Activated CD8-positive, alpha-beta memory T cell treated with anti-CD3 and anti-CD28 coated beads for 36 hours (primary cell): Measurements from ENCODE around the gene PRICKLE2. TPM values are rescaled to one million over a fixed set of nuclear protein-coding genes. Genes with fewer than 3 reads are reported as not detected.

Experiments used
- CTCF ChIA-PET: fragments of 350-600 bp; sonication (Branson Sonifier 250); formaldehyde crosslinking; loops from one replicate; lab custom pipeline; 2021; ENCODE audit warnings: antibody characterized with exemption; lab: Charles Lee
- POLR2A ChIA-PET: fragments of 350-600 bp; sonication (Branson Sonifier 250); formaldehyde crosslinking; loops from one replicate; lab custom pipeline; 2021; ENCODE audit warnings: antibody characterized with exemption; lab: Charles Lee
- total RNA-seq, 2 experiments: library from RNA; stranded (reverse); gene quantifications; one replicate each; pipeline ENCODE4 v1.2.3, GENCODE V29; 2021

PRICKLE2 gene
- total RNA-seq, 2 experiments from 2014 or later: not detected

- ChIA-PET CTCF (interaction anchor here (0.6 to 0.8 kb wide), 2 partner anchors 11 to 292 kb away, joined by 3 to 5 read pairs; no protein-coding TSS in a partner anchor), POLR2A (no interaction called here)
These were observed 136.7 kb downstream of the PRICKLE2 start for GRCh38 chr3:64088408-64089205.

GRCh38 chr3:64086479-64087252 lies 138.6 kb downstream of the PRICKLE2 start:
- POLR2A ChIA-PET: no interaction called here
- CTCF ChIA-PET: no interaction called here

GRCh38 chr3:64084640-64085039 lies 140.6 kb downstream of the PRICKLE2 start:
- CTCF ChIA-PET: no interaction called here
- POLR2A ChIA-PET: no interaction called here

GRCh38 chr3:64083575-64083974 lies 141.7 kb downstream of the PRICKLE2 start:
- CTCF ChIA-PET: no interaction called here
- POLR2A ChIA-PET: no interaction called here

- CTCF ChIA-PET: interaction anchor here (1.0 kb wide), 1 partner anchor 53 kb away, joined by 5 read pairs; no protein-coding TSS in a partner anchor
- POLR2A ChIA-PET: no interaction called here
These were observed 142.2 kb downstream of the PRICKLE2 start for GRCh38 chr3:64082961-64083541.

- ChIA-PET CTCF (interaction anchor here (0.6 to 1.0 kb wide), 2 partner anchors 52 to 448 kb away, joined by 4 to 5 read pairs; no protein-coding TSS in a partner anchor), POLR2A (no interaction called here)
These were observed 142.9 kb downstream of the PRICKLE2 start for GRCh38 chr3:64082411-64082810.

GRCh38 chr3:64081235-64081630 lies 144.0 kb downstream of the PRICKLE2 start:
- ChIA-PET CTCF (no interaction called here), POLR2A (no interaction called here)

GRCh38 chr3:64080616-64081234 lies 144.5 kb downstream of the PRICKLE2 start:
- CTCF ChIA-PET: no interaction called here

GRCh38 chr3:64079369-64080150 lies 145.7 kb downstream of the PRICKLE2 start:
- CTCF ChIA-PET: interaction anchor here (1.2 kb wide), 1 partner anchor 47 kb away, joined by 3 read pairs; no protein-coding TSS in a partner anchor
- POLR2A ChIA-PET: no interaction called here

More at GRCh38 chr3:64080616-64081234, 144.5 kb downstream of the PRICKLE2 start:
- POLR2A ChIA-PET: no interaction called here

GRCh38 chr3:64078966-64079365 lies 146.3 kb downstream of the PRICKLE2 start:
- CTCF ChIA-PET: interaction anchor here (1.2 kb wide), 1 partner anchor 47 kb away, joined by 3 read pairs; no protein-coding TSS in a partner anchor
- POLR2A ChIA-PET: no interaction called here

GRCh38 chr3:64074895-64075679 lies 150.2 kb downstream of the PRICKLE2 start:
- ChIA-PET CTCF (no interaction called here), POLR2A (no interaction called here)

GRCh38 chr3:64074060-64074459 lies 151.2 kb downstream of the PRICKLE2 start:
- ChIA-PET CTCF (no interaction called here), POLR2A (no interaction called here)

- ChIA-PET CTCF (no interaction called here), POLR2A (no interaction called here)
These were observed 152.0 kb downstream of the PRICKLE2 start for GRCh38 chr3:64073158-64073761.

GRCh38 chr3:64072126-64072525 lies 153.1 kb downstream of the PRICKLE2 start:
- ChIA-PET CTCF (no interaction called here), POLR2A (no interaction called here)

- ChIA-PET CTCF (no interaction called here), POLR2A (no interaction called here)
These were observed 154.6 kb downstream of the PRICKLE2 start for GRCh38 chr3:64070704-64071103.

- CTCF ChIA-PET: no interaction called here
- POLR2A ChIA-PET: no interaction called here
These were observed 157.5 kb downstream of the PRICKLE2 start for GRCh38 chr3:64067506-64068346.

- ChIA-PET POLR2A (no interaction called here), CTCF (no interaction called here)
These were observed 160.5 kb downstream of the PRICKLE2 start for GRCh38 chr3:64064804-64065203.
